ENCODE measurements around the gene LRRK1.

Gene LRRK1

DNA sequence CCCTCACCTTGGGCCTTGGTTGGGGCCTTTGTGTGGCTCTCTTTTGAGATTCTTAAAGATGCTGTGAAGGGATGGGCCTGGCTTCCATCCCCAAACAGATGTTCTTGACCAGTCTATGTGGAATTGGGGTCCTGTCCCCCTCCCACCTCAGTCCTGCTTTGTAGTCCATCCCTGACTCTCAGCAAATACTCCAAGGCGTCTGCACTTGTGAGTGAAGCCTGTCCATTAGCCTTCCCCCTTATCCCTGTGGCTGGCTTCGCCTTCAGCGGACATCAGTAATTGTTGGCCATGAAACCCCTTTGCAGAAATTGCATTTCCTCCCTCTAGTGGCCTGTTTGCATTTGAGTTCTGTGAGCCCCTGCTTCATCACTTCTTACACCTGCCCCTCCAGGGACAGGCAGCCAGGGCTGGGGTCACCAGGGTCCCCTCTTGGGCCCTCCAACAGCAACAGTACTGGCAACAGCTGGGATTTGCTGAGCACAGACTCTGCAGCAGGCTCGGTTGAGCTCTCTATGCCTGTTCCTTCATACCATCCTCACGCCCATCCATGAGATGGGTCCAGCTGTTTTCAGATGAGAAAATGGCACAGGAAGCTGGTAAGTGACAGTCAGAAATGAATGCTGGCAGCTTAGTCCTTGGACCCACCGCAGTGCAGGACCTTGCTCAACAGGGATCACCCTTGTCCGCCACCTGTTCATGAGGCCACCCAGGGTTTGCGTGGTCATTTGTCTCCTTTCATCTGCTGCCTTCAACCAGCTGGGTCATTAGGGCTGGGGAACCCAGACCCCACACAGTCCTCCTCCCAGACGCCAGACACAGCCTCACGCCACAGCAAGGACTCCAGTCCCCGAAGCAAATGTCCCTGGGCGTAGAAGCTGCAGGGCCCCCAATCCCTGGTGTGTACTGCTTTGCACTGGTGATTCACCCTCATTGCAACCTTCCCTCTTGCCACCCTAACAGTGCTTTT, 8.9 kb upstream of the LRRK1 start:
- no peak for DNase-seq (ENCODE audit: low read depth in 2 of 2)

DNA sequence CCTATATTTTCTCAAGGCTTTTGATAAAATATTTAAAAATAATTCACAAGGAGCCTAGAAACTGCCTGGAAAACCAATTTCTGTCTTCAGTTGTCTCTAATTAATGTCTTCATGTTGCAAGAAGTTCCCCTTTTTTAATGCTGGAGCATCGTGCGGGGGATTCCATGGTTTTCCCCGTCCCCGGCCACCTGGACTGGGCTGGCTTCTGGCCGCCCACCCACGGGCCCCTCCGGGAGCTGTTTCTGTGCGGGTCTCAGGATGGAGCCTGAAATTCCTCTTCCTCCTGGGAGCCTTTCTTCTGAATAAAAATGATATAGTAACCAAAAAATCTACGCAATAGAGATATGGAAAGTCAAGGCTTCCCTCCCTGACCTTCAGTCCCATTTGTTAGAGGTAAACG, 8.1 kb upstream of the LRRK1 start:
- no peak for DNase-seq (ENCODE audit: low read depth in 2 of 2)

DNA sequence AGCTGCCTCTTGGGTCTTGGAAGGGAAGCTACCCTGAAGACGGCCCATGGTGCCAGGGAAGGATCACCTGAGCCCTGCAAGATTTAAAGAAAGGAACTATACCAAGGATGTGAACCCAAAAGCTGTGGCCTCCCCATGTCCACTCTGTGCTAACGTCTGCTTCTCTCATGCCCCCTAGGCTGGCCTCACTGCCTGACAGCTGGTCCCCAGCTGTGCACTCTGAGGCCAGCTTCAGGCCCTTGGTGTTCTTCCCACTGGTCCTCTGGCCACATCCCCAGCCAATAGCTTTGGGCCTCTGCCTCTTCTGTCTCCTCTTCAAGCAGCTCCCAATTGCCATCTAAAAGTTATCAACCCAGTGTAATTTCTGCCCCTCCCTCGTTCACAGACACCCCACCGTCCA, 5.2 kb upstream of the LRRK1 start:
- no peak for DNase-seq (ENCODE audit: low read depth in 2 of 2)

DNA sequence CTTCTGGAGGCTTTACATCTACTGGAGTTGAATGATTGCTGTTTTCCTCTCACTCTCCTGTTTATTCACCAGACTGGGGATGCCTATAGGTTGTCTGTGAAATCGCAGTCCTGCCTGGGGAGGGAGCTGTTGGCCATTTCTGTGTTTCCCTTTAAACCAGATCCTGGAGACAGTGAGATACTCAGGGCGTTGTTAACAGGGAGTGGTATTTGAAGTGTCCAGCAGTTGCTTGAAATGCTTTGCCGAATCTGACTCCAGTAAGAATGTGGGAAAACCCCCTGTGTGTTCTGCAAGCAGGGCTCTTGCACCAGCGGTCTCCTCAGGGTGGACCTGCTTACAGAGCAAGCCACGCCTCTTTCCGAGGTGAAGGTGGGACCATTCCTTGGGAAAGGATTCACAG, 4.3 kb upstream of the LRRK1 start:
- no peak for DNase-seq (ENCODE audit: low read depth in 2 of 2)

DNA sequence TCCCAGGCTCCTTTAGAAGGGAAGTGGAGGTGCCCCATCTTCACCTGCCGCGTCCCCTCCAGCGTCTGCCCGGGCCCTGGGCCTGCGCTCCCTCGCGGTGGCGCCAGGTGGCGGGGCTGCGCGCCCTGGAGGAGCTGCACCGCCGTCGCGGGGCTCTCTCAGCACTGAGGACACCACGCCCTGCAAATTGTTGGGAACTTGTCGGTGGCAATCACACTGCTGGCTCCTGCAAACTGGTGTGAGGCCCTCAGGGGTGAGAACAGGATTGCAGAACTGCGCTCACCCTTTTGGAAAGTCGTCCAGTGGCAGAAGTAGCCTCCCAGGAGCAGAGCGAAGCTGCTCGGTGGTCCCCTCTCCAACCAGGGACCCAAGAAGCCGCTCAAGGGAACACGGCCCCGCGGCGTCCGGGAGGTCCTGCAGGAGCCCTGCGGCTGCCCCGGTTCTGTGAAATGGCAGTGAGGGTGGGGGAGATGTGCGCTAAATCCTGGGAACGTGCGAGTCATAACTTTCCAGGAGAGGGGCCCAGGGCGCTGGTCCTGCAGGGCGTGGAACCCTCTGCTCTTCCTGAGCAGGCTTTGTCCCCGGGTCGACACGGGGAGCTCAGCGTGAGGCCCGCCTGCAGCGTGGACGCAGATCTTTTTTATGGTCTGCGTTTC, 995 bp upstream of the LRRK1 start:
- DNase-seq (ENCODE audit: low read depth in 2 of 2) = peak; percentile 60 to 74

DNA sequence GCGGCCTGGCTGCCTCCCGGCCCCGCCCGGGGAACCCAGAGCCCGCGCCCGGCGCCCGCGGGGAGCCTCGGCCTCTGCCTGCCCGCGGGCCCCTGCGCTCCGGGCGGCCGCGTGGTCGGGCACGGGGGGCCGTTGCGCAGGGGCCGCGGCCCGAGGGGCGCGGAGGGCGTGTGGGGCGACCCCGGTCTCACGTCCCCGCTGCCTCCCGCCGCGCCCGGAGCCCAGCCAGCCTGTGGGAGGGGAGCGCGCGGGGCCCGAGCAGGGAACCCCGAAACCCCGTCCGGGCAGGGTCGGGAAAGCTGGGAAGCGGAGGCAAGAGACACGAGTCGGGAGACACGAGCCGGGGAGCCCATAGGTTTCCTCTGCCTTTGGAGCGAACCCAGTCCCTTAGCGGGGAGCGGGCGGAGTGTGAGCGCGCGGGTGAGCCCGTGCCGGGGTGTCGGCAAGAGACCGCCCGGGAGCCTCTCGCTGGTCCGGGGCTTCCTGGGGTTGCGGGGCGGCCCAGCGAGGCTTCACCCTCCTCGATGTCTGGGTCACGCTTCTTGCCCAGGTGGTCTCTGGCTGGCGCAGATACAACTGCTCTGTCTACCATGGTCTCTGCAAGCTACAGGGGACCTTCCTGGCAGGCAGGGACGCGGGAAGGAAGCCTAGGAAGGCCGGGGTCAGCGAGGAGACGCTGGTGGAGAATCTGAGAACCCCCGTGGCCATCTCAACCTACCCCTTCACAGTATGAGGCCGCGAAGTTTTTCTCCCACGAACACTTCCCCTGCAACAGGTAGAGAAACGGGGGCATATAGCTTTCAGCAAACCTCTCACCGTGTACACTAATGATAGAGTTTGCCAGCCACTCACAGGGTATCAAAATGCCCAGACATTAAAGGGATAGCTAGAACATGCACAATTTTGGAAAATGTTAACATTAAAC, 586 bp downstream of the LRRK1 start:
- peak in 1 of 2 donors; percentile 6 for DNase-seq (ENCODE audit: low read depth in 2 of 2)

DNA sequence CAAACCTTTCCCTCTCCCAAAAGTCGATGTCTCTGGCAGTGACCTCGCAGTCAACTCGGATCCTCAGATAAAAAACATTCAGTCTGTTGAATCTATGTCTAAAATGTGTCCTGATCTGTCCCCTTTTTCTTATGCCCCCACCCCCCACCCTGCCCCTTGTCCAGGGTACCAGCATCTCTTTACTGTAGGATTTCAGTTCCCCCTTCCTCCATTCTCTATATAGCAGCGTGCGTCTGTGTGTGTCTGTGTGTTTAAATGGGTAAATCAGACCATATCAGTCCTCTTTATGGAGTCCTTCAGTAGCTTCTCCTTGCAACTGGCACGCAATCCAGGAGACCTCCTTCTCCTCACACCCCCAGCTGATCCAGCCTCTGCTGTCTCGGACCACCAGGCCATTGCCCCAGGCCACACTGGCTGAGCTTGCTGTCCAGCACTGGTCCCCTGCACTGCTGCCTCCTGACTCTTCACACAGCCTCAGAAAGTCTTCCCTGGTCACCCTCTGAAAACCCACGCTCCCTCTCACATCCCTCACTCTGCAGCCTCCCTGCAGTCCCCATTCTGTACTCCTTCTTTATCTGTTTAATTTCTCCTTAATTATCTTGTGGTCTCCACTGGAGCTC, 1.5 kb downstream of the LRRK1 start:
- DNase-seq (ENCODE audit: low read depth in 2 of 2) = no peak

DNA sequence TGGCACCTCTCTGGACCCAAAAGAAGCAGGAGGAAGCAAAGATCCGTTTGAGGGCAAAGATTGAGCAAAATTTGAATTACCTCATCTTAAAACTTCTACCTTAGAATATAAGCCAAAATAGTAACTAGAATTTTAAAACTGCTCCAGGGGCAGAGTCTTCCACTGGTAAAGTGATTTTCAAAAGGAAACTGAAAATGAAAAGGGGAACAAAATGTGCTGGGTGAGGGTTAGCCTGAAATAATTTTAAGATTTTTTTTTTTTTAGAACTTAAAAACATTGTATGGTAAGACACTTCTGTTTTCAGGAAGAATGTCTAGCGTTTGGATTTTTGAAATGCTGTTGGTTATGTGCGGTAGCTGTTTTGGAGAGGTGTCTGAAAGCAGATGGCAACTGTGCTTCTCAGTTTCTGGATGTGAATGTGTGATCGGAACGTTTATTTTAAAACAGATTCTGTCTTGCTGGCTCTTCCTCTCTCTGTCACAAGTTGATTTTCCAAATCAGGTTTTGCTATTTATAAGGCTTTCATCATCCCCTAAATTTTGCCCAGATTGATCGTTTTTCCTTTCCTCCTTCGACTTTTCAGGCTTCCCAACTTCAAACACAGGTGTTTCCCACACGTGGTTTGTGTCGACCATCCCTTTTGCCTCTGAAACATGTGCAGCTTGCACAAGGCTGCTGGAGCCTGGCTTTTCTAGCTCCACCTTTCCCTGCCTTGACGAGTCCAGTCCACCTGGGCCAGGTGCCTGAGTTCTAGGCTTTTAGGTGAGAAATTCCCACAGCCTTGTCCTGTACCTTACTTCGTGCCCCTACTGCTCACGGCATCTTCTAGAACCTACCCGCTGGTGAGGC, 3.3 kb downstream of the LRRK1 start:
- no peak for DNase-seq (ENCODE audit: low read depth in 2 of 2)

DNA sequence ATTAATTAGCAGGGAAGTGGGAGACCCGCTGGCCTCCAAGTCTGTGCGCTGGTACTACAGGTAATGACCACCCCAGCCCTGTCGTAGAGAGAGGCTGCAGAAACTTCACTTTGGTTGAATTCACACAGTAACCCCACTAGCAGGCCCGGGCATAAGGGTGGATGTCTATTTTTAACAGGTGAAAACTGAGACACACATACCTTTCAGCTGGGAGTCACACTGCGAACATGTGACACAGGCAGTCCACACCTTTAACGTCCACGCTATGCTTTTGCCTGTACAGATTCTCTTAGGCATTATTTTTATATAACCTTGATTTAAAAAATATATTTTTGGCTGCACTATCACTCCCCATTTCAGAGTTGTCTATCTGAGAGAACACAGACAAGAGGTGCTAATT, 3.9 kb downstream of the LRRK1 start:
- no peak for DNase-seq (ENCODE audit: low read depth in 2 of 2)

DNA sequence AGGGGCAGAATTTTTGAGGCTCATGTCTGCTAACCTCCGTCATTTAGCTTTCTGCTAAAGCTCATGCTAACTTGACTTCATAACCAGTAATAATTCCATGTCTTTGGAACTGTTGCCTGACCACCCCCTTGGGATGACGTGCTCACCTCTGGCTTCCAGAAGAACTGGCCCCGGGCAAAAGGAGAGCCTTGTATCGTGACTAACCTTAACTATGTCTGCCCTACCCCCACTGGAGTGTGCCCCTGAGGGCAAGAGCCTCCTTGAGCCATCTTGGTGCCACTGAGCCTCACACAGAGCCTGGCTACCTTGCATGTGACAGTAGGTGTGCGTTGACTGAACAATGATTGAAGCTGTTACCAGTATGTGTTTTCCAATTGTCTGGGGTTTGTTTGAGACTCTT, 4.7 kb downstream of the LRRK1 start:
- DNase-seq (ENCODE audit: low read depth in 2 of 2) = no peak

DNA sequence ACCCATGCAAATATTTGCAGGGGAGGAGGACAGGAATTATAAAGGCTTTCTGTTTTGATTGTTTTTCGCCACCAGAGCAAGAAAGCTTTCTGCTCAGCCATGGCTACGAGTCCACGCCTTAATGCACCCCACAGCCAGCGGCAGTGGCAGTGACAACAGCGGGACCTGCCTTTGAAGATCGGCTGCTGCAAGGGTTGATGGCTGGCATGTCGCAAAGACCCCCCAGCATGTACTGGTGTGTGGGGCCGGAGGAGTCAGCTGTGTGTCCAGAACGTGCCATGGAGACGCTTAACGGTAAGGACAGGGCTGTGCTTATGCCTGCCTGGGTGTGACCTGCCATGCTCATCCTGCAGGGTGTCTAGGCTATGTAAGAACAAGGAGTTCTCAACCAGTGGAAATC, 5.3 kb downstream of the LRRK1 start:
- no peak for DNase-seq (ENCODE audit: low read depth in 2 of 2)

DNA sequence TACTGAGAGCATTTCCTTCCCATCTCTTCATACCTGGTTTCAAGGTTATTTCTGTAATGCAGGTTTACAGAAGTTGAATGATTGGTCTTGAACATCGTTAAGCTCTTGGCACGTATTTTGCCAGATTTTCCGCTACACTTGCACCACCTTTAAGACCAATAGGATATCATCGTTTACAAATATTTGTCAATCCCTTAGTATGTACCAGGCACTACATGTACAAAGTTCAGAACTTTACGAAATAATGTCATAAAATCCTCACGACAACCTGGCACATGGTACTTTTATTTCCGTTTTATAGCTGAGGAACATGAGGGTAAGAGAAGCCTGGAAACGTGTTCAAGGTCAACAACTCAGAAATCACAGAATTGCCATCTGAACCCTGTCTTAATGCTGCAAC, 6.3 kb downstream of the LRRK1 start:
- DNase-seq (ENCODE audit: low read depth in 2 of 2) = no peak

DNA sequence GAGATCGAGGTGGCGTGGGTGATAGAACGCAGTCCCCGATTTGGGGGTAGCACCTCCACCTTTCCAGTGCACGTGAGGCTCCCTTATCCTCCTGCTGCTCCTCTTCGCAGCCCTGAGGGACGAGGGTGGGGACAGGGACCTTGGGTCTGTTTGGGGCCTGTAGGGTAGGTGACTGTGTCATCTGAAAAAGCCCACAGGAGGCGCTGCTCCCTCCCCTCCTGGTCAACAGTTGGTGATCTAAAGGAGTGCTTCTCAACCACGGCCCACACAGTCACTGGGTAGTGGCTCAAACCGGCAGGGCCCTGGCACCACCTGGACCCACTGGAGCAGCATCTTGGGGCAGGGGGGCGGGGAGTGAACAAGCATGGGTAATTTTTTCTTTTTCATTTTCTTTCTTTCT, 7.1 kb downstream of the LRRK1 start:
- no peak for DNase-seq (ENCODE audit: low read depth in 2 of 2)

DNA sequence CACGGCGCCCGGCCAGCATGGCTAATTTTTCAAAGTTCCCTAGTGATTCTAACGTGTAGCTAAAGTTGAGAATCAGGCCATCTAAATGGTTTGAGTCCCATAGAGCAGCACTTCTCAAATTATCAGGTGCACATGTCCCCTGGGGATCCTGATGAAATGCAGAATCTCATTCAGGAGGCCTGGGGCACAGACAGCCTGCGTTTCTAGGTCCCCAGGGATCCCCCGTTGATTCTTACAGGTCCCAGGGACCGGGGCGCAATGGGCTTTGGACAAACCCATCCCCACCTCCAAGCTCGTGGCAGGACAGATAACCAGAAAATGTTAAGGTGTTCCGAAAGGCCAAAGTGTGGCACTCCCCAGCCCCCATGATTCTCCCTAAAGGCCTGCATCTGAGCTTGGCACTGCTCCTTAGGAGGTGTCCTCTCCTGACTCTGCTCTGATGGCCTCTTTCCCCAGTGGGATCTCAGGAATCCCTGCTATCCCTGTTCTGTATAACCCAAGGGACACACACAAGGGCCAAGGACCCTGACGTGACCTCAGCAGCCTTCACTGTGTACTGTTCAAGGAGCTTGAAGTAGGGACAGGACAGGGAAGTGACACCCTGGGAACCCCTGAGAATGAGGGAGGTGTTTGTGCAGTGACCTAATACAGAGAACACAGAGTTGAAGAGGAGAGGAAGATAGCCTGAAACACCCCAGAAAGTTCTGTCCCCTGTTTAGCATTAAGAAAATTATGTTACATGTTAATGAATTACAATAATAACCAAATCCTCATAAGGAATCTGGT, 8.0 kb downstream of the LRRK1 start:
- DNase-seq (ENCODE audit: low read depth in 2 of 2) = no peak

DNA sequence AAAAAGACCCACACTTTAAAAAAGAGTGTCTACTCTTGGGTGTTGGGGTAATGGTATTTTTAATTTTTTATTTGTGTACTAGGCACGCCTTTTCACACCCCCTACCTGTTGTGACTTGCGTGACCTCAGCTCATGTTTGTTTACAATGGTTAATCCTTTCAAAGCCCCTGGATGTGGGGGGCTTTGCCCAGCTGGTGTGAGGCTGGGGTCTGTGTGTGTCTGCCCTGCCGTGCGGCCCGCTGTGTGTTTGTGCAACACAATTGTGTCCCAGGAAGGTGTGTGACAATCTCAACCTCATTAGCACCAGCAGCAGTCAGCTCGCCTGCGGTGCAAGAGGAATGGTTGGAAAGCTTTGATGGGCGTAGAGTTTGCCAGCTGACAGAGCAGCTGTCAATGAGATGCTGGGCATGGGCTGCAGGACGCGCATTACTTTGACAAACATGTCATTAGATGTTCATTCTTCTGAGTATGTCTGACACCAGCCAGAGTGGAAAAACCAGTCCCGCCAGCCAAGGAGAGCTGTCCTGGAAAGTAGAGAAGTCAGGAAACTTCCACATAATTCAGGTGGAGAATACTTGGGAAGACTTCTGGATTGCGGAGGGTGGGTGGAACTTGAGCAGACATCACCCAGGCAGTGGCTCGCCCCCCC, 9.6 kb downstream of the LRRK1 start:
- DNase-seq (ENCODE audit: low read depth in 2 of 2) = no peak

DNA sequence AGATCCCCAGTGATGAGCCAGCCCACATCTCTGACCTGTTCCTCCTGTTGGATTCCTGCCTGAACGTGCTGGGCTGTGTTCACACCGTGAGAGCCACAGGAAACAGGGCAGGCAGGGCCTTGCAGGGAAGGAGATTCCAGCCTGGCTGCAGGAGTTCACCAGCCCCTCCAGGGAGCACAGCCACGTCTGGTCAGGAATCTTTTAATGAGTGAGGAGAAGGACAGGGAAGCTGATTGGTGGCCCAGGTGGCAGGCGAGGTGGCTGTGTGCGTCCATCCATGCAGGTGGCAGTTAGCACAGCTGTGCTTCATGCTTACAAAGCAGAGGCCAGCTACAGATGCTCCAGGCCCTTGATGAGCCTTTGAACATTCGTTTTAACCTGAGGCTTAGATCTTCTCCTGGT, 10.5 kb downstream of the LRRK1 start:
- DNase-seq (ENCODE audit: low read depth in 2 of 2) = no peak

DNA sequence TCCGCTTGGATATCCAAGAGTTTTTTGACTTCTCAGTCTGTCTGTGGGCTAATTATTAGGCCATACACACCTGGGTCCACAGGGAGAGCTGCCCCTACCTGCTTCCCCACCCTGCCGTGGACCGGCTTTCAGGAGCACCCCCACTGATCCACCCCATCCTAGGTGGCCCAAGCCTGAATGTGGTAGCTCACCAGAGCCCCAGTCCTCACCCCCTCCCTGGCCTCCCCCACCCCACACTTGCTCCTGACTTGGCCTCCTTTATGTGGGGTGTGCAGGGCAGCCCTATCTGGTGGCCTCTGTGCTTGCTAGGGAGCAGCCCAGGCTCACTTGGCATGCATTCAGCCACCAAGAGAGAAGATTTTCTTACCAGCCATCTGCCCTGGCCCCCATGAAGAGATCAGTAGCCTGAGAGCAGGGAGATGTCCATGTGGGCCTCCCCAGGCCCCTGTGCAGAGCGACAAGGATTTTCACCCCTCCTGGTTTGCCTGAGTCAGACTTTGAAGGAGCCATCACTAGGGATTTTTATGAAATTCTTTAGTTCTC, 11.2 kb downstream of the LRRK1 start:
- no peak for DNase-seq (ENCODE audit: low read depth in 2 of 2)

DNA sequence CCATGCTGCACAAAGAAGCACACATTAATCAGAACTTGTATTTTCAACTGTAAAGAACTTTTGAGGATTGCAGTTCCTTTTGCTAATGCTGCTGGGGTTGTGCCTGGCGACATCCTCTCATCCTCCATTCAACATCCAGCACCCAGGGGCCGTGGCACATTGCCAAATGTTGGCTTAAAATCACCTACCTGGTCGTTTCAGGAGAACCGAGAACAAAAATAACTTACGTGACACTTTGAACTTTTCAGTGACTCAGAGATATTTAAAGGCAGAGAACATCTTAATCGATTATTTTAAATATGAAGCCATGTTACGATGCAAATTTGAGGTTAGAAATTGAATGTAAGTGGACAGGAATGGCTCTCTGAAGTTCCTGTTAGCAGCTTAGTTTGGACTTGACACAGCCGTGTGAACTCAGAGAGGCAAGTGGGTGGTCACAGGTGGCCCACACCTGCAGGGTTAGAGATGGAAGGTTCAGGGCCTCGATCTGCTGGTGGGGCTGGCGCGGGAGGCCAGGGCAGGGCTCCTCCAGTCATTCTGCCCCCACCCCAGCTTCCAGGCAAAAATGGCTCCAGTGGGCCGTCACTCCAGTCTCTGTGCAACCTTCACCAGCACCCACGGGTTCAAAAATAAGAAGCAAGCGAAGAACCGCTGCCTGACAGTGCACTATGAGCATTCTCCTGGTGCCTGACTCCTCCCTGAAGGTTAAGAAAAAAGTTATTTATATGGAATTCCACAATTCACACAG, 12.2 kb downstream of the LRRK1 start:
- no peak for DNase-seq (ENCODE audit: low read depth in 2 of 2)
